SIG-M5 (cell line): ENCODE data around the gene PELO.

Source experiments
- DNase-seq: peaks from one replicate; lab custom pipeline; 2025; lab: John Stamatoyannopoulos, UW

Gene PELO

DNA sequence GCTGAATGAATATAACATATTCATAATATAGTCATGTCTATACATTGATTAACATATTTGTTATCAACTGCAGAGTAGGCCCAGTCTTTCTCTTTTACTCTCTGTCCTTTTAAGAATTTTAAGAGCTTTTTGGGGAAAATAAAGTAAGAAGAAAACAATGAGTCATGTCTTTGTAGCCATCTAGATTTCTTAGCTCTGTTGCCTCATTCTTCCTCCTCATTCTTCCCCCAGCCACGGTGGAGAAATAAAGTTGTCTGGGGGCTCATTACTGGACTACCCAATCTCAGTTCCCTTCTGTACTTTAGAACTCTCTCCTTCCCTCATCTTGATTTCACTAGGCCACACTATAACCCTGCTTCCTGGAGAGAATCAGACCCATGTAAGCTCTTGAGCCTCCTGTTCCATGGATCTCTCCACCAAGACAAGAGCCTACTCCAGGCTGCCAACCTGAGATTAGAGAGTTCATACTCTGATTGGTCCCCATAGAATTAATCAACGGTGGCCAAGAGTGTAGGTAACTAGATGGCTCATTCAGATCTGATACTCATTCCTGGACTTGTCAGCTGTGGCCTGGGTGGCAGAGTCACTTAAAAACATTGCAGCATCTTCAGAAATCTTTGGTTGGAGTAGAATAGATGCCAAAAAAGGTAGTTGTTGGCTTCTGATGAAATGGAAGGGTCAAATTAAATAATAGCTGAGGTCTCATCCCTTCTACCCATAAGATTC is 44.2 kb downstream of the PELO start:
- DNase-seq: no peak

GRCh38 chr5:52834320-52834719 is 46.6 kb downstream of the PELO start:
- DNase-seq: no peak

- no peak for DNase-seq
These were observed 49.4 kb downstream of the PELO start for GRCh38 chr5:52837068-52837467.
